GM21360 (cell line): Measurements from ENCODE around the gene KLRC3.
A peak's percentile ranks its signal among the peaks of the same experiment; 100 is the strongest.
"Not testable (repeated sequence)": the region's sequence is repeated elsewhere in the genome, so short reads cannot be mapped to it uniquely, and the experiment has no call there.

Experiments
- ATAC-seq: cut with Tn5 transposase; IDR thresholded peaks from one replicate; pipeline ENCODE4 v1.9.1; 2021; ENCODE audit warnings: mild to moderate bottlenecking, moderate library complexity; ENCODE audit not compliant: unreplicated experiment

Gene KLRC3

GRCh38 chr12:10371893-10372535 lies 48.4 kb downstream of the KLRC3 start:
- ATAC-seq = not testable (repeated sequence)

- no peak for ATAC-seq
Measured at GRCh38 chr12:10369557-10370415, 50.6 kb downstream of the KLRC3 start.

GRCh38 chr12:10368206-10369171 lies 51.9 kb downstream of the KLRC3 start:
- ATAC-seq = no peak

DNA sequence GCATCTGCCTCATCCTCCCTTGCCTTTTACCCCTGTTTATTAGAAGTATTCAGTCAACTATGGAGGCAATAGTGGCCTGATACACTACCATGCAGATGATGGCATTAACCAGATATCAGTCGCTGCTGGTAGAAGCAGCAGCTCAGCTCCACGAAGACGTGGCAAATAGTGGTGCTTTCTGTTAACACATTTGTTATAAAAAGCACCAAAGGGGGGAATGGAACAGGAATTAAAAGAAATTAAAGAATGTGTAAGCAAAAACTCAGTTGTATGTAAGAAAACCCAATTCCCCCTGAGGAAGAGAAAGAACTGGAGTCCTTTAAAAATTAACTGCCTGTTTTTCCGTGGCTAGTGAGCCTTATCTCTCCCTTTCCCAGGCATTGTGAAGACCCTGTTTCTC lies 52.7 kb downstream of the KLRC3 start:
- not testable (repeated sequence) for ATAC-seq

DNA sequence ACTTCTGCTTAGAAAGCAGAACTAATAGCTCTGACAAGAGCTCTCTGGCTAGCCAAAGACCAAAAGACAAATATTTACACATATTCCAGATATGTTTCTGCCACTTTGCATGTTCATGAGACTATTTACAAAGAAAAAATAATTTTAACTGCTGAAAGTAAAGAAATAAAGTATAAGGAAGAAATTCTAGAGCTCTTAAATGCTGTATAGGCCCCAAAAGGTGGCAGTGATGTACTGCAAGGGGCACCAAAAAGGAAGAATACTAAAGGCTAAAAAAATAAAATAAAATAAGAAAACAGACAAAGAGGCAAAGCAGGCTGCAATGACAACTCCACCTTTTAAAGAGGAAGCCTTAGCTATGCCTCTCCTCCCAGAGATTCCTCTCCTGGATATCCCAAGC lies 53.5 kb downstream of the KLRC3 start:
- no peak for ATAC-seq

DNA sequence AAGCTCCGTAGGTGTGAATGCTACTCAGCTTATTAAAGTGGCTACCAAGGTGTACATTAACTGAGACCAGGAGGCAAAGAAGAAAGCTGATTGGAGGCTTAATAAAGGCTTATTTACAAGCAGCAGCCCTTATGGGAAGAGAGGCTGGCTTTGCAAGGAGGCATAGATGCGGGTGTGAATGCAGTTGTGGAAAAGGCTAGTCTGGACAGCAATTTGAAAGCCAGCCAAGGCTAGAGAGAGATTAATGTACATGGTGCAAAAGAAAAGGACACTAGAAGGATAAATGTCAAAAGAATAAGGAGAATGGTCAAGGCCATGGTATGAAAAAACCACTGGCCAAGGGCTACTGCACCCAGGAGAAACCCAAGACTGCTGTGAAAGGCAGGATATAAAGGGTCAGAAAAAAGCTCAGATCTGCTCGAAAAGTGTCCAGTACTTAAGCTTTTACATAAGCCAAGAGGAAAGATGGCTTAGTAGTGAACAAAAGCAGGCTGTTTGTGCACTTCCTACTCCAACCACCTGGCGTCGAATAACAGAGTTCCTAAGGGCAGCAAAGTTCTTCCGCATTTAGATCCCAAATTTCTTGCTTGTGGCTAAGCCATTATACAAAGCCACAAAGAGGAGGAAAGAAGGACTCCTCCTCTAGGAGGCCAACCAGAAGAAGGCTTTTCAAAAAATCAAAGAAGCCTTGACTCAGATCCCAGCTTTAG lies 54.5 kb downstream of the KLRC3 start:
- no peak for ATAC-seq

- ATAC-seq = peak; percentile 56
Measured at GRCh38 chr12:10364815-10365622, 55.4 kb downstream of the KLRC3 start.

- peak; percentile 98 for ATAC-seq
Measured at GRCh38 chr12:10363914-10364814, 56.2 kb downstream of the KLRC3 start.

DNA sequence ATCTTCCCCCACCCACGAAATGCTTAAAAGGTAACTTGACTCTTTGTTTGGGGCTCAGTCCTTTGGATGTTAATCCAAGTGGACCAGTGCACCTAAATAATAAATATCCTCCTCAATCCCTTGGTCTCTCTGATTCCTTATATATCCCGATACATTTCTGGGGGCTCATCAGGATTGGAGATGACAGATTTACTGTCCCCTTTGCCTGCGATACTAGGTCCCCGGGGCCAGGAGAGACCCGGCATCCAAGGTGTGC lies 56.8 kb downstream of the KLRC3 start:
- ATAC-seq = no peak

DNA sequence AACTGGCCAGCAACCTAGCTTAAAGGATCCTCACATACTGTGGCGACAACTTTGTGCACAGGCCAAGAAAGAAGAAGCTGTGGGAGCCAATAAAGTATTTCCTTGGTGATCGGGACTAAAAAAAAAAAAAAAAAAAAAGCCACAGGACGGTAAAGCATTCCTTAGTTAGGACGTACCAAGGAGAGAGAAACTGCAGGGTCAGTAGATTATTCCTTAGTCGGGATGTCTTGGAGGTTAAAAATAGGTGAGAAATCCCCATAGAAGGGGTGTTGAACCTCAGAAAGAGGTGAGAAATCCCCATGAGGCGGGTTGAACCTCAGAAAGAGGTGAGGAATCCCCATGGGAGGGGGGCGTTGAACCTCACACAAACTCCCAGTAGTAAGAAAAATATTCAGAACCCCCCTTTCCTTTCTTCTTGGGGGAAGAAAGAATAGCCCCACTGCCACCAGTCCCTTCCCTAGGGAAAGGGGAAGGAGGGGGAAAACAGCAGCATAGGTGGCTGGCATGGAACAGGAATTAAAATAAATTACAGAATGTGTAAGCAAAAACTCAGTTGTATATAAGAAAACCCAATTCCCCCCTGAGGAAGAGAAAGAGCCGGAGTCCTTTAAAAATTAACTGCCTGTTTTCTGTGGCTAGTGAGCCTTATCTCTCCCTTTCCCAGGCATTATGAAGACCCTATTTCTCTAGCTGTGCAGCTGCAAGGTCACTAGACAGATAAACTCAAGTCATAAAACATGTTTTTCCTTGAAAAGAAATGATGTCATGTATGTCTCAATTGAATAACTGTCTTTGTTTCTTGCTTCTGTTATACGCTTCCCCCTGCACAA lies 57.4 kb downstream of the KLRC3 start:
- no peak for ATAC-seq

DNA sequence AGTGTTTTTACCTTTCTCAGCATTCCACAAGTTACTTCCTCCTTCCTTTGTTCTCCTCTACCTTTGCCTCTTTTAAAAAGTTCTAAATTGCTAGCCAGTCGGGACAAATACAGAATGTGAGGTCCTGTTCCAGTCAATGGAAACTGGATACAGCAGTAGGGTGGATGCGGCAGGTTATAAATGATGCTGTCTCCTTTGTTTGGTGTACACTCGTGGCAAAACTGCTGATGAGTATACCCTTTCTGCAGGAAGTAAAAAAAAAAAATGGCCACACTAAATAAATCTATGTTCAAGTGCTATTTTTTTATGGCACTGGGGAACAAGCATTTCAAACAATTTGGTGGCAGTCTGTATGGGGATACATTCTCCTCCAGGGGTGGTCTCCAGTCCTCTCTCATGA lies 58.1 kb downstream of the KLRC3 start:
- no peak for ATAC-seq
